ENCODE data around the gene TNK2. TPM values are rescaled to one million over a fixed set of nuclear protein-coding genes. Genes with fewer than 3 reads are reported as not detected.

TNK2 gene
- total and polyA plus RNA-seq, 2 donors (not counting 1 experiment from before 2014, with no cell fraction given), result 131 to 198 TPM

DNA sequence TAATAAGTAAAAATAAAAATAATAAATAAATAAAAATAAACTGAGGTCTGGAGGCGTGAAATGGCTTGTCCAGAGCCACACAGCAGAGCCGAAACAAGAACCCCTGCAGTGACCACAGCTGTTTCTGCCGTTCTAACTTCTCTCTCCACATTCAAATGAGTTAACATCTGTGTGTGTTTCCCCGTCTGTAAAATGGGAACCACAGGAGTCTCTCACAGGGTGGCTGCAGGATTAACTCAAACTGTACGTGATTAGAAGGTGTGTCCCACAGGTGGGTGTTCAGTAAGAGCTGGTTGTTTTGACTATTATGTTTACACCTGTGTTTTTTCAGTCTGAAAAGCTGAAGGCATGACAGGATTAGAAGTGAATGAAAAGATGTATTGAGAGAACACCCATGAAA is 69.6 kb downstream of the TNK2 start:
- H3K27ac Mint-ChIP-seq, result no peak overlapping the region
- CTCF ChIA-PET, result interaction anchor here (1.9 kb wide), 1 partner anchor 12 kb away, joined by 9 read pairs; no protein-coding TSS in a partner anchor
- H3K27me3 Mint-ChIP-seq, result no peaks in the 10 kb centered on the region
- Histone ChIP-seq H3K4me2 (replicated peaks; ENCODE audit: low read depth, low read length, poor library complexity, severe bottlenecking) (no peak overlapping the region), H3K27ac (ENCODE audit: low read length in 2 of 2) (no peak overlapping the region), H2AFZ (ENCODE audit: insufficient read depth, low read depth, low read length, poor library complexity, severe bottlenecking) (no peak overlapping the region), H3K9me3 (ENCODE audit: control extremely low read depth in 1 of 3, control insufficient read depth in 2 of 3, insufficient read depth in 1 of 3, low read length in 2 of 3) (no peaks in the 10 kb centered on the region), H4K20me1 (ENCODE audit: control insufficient read depth, insufficient read depth, low read length, poor library complexity, severe bottlenecking) (no peaks in the 10 kb centered on the region), H3K9ac (ENCODE audit: low read length) (no peak overlapping the region), H3K4me1 (ENCODE audit: control insufficient read depth in 2 of 2, insufficient read depth in 2 of 2, low read length in 2 of 2) (peaks cover 0 to 7% of the 10 kb centered on the region in 2 donors), H3K27me3 (replicated peaks in 1 of 4; ENCODE audit: control extremely low read depth in 1 of 4, control insufficient read depth in 3 of 4, insufficient read depth in 4 of 4, low read length in 3 of 4) (peaks cover 0 to 4% (median 0%) of the 10 kb centered on the region in 4 experiments), H3K36me3 (replicated peaks in 1 of 2; ENCODE audit: control extremely low read depth in 1 of 2, control insufficient read depth in 1 of 2, extremely low read depth in 1 of 2, insufficient read depth in 2 of 2, low read length in 1 of 2) (no peaks in the 10 kb centered on the region), H3K79me2 (ENCODE audit: control insufficient read depth, insufficient read depth, low read length) (no peaks in the 10 kb centered on the region), H3K4me3 (ENCODE audit: control extremely low read depth in 1 of 5, extremely low read depth in 1 of 5, insufficient read depth in 1 of 5, low read depth in 2 of 5, low read length in 4 of 5) (no peak overlapping the region)
- H3K4me1 Mint-ChIP-seq, result peaks cover 7% of the 10 kb centered on the region
- no peaks in the 10 kb centered on the region for H3K9me3 Mint-ChIP-seq (ENCODE audit: insufficient read depth)
- ATAC-seq (ENCODE audit: low read depth) (no peak), DNase-seq (no peak)
- TF ChIP-seq, protein P1, sequence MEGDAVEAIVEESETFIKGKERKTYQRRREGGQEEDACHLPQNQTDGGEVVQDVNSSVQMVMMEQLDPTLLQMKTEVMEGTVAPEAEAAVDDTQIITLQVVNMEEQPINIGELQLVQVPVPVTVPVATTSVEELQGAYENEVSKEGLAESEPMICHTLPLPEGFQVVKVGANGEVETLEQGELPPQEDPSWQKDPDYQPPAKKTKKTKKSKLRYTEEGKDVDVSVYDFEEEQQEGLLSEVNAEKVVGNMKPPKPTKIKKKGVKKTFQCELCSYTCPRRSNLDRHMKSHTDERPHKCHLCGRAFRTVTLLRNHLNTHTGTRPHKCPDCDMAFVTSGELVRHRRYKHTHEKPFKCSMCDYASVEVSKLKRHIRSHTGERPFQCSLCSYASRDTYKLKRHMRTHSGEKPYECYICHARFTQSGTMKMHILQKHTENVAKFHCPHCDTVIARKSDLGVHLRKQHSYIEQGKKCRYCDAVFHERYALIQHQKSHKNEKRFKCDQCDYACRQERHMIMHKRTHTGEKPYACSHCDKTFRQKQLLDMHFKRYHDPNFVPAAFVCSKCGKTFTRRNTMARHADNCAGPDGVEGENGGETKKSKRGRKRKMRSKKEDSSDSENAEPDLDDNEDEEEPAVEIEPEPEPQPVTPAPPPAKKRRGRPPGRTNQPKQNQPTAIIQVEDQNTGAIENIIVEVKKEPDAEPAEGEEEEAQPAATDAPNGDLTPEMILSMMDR (IDR thresholded peaks at IDR 0.05), result no peak
- no peak for TF ChIP-seq EZH2 (IDR thresholded peaks at IDR 0.05; ENCODE audit: borderline replicate concordance, insufficient read depth, low read depth, low read length, poor library complexity, severe bottlenecking)
- 40% methylated on average over 3 of the region's 5 CpGs for WGBS (ENCODE audit: insufficient coverage)
- intact Hi-C loops (cut with micrococcal nuclease), result no loop called here
- POLR2A ChIA-PET, result no interaction called here
- H3K4me3 Mint-ChIP-seq, result no peak overlapping the region

DNA sequence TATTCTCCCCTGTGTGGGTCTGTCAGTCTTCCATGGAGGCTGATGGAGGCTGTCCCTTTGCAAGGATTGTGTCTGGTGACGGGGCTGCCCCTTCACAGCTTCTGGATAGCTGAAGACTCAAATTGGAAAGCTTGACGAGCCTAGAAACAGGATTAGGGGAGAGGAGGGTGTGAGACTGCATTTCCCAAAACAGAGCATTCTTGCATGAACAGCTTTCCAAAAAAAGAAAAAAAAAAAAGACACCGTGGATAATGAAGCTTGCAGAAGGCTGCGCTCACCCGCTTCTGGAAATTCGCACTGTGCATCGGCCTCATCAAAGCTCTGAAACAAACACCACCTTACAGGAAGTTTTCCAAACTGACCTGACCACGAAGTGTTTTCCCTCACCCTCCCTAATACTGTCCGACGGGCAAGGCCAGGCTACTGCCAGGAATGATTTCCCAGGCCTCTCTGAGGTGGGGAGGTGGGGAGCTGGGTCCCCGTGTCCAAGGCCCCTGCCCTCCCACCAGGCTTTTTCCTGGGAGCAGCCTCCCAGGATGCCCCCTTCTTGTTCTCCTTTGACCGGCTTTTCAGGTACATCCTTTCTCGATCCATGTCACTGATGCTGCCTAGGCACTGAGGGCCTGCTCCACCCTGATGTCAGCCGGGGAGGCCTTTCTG is 71.7 kb downstream of the TNK2 start:
- Mint-ChIP-seq H3K4me3 (no peak overlapping the region), H3K27me3 (no peaks in the 10 kb centered on the region), H3K9me3 (ENCODE audit: insufficient read depth) (no peaks in the 10 kb centered on the region), H3K27ac (no peak overlapping the region), H3K4me1 (peaks cover 7% of the 10 kb centered on the region)
- intact Hi-C loops (cut with micrococcal nuclease), result no loop called here
- Histone ChIP-seq H3K4me2 (replicated peaks; ENCODE audit: low read depth, low read length, poor library complexity, severe bottlenecking) (no peak overlapping the region), H3K27ac (ENCODE audit: low read length in 2 of 2) (no peak overlapping the region), H3K9me3 (ENCODE audit: control extremely low read depth in 1 of 3, control insufficient read depth in 2 of 3, insufficient read depth in 1 of 3, low read length in 2 of 3) (no peaks in the 10 kb centered on the region), H2AFZ (ENCODE audit: insufficient read depth, low read depth, low read length, poor library complexity, severe bottlenecking) (no peak overlapping the region), H3K27me3 (replicated peaks in 1 of 4; ENCODE audit: control extremely low read depth in 1 of 4, control insufficient read depth in 3 of 4, insufficient read depth in 4 of 4, low read length in 3 of 4) (peaks cover 0 to 4% (median 0%) of the 10 kb centered on the region in 4 experiments), H3K9ac (ENCODE audit: low read length) (no peak overlapping the region), H3K36me3 (replicated peaks in 1 of 2; ENCODE audit: control extremely low read depth in 1 of 2, control insufficient read depth in 1 of 2, extremely low read depth in 1 of 2, insufficient read depth in 2 of 2, low read length in 1 of 2) (no peaks in the 10 kb centered on the region), H4K20me1 (ENCODE audit: control insufficient read depth, insufficient read depth, low read length, poor library complexity, severe bottlenecking) (no peaks in the 10 kb centered on the region), H3K4me3 (ENCODE audit: control extremely low read depth in 1 of 5, extremely low read depth in 1 of 5, insufficient read depth in 1 of 5, low read depth in 2 of 5, low read length in 4 of 5) (no peak overlapping the region), H3K79me2 (ENCODE audit: control insufficient read depth, insufficient read depth, low read length) (no peaks in the 10 kb centered on the region), H3K4me1 (ENCODE audit: control insufficient read depth in 2 of 2, insufficient read depth in 2 of 2, low read length in 2 of 2) (peaks cover 0 to 7% of the 10 kb centered on the region in 2 donors)
- DNase-seq (no peak), ATAC-seq (ENCODE audit: low read depth) (no peak)
- 95% methylated on average over 5 of the region's 14 CpGs for WGBS (ENCODE audit: insufficient coverage)
- TF ChIP-seq, protein P1 (IDR thresholded peaks at IDR 0.05), result no peak
- no peak for TF ChIP-seq EZH2 (IDR thresholded peaks at IDR 0.05; ENCODE audit: borderline replicate concordance, insufficient read depth, low read depth, low read length, poor library complexity, severe bottlenecking)
- POLR2A ChIA-PET, result no interaction called here
- CTCF ChIA-PET, result no interaction called here
